ENCODE results near the gene PRTFDC1. TPM values are rescaled to one million over a fixed set of nuclear protein-coding genes. Genes with fewer than 3 reads are reported as not detected.
"Not testable (repeated sequence)": the region's sequence is repeated elsewhere in the genome, so short reads cannot be mapped to it uniquely, and the experiment has no call there.

The PRTFDC1 gene
- total RNA-seq, 1 experiment from 2014 or later, result 83.2 TPM

GRCh38 chr10:24920907-24921881 is 31.2 kb downstream of the PRTFDC1 start:
- intact Hi-C loops (cut with micrococcal nuclease; ENCODE audit: unreplicated experiment), result no loop called here
- no peaks in the 10 kb centered on the region for H3K27me3 ChIP-seq (replicated peaks; ENCODE audit: control insufficient read depth, insufficient read depth, low read length)
- TF ChIP-seq, protein P1, sequence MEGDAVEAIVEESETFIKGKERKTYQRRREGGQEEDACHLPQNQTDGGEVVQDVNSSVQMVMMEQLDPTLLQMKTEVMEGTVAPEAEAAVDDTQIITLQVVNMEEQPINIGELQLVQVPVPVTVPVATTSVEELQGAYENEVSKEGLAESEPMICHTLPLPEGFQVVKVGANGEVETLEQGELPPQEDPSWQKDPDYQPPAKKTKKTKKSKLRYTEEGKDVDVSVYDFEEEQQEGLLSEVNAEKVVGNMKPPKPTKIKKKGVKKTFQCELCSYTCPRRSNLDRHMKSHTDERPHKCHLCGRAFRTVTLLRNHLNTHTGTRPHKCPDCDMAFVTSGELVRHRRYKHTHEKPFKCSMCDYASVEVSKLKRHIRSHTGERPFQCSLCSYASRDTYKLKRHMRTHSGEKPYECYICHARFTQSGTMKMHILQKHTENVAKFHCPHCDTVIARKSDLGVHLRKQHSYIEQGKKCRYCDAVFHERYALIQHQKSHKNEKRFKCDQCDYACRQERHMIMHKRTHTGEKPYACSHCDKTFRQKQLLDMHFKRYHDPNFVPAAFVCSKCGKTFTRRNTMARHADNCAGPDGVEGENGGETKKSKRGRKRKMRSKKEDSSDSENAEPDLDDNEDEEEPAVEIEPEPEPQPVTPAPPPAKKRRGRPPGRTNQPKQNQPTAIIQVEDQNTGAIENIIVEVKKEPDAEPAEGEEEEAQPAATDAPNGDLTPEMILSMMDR (IDR thresholded peaks at IDR 0.05; ENCODE audit: insufficient read depth in 1 of 2, low read depth in 1 of 2, low read length in 1 of 2, severe bottlenecking in 1 of 2, unreplicated experiment in 1 of 2), result no peak
- peaks cover 3% of the 10 kb centered on the region; the same call in 1 of the 2 replicates for H3K36me3 ChIP-seq (ENCODE audit: control insufficient read depth, insufficient read depth, low read length)
- no peak for DNase-seq
- peaks cover 14% of the 10 kb centered on the region for H3K9me3 Mint-ChIP-seq (ENCODE audit: unreplicated experiment)
- no peak overlapping the region for H3K4me3 ChIP-seq (ENCODE audit: low read depth, low read length)
- H3K4me1 Mint-ChIP-seq (ENCODE audit: low read depth, unreplicated experiment), result no peaks in the 10 kb centered on the region
- BruUV-seq (replicated peaks), result no TSS peak
- no peaks in the 10 kb centered on the region for H3K27me3 Mint-ChIP-seq (ENCODE audit: insufficient read depth, unreplicated experiment)
- no peak overlapping the region for H3K27ac Mint-ChIP-seq (ENCODE audit: unreplicated experiment)
- H3K9me3 ChIP-seq, result peaks cover 5% of the 10 kb centered on the region; the same call in 1 of the 2 replicates
- H3K36me3 Mint-ChIP-seq (ENCODE audit: insufficient read depth, unreplicated experiment), result peaks cover 5% of the 10 kb centered on the region
- peaks cover 2% of the 10 kb centered on the region; the same call in 1 of the 2 replicates for H3K4me1 ChIP-seq
- H3K4me3 Mint-ChIP-seq (ENCODE audit: unreplicated experiment), result no peak overlapping the region
- ChIA-PET CTCF (no interaction called here), POLR2A (no interaction called here)

GRCh38 chr10:24920192-24920591 is 32.2 kb downstream of the PRTFDC1 start:
- H3K4me3 ChIP-seq (ENCODE audit: low read depth, low read length); DNase-seq; H3K4me1 Mint-ChIP-seq (ENCODE audit: low read depth, unreplicated experiment); H3K27me3 ChIP-seq (replicated peaks; ENCODE audit: control insufficient read depth, insufficient read depth, low read length); CTCF ChIA-PET; intact Hi-C loops (cut with micrococcal nuclease; ENCODE audit: unreplicated experiment); H3K4me3 Mint-ChIP-seq (ENCODE audit: unreplicated experiment); BruUV-seq (replicated peaks); H3K36me3 ChIP-seq (ENCODE audit: control insufficient read depth, insufficient read depth, low read length); POLR2A ChIA-PET; H3K9me3 ChIP-seq; H3K36me3 Mint-ChIP-seq (ENCODE audit: insufficient read depth, unreplicated experiment); H3K27me3 Mint-ChIP-seq (ENCODE audit: insufficient read depth, unreplicated experiment); H3K27ac Mint-ChIP-seq (ENCODE audit: unreplicated experiment): not testable (repeated sequence)
- H3K4me1 ChIP-seq, result peaks cover 11% of the 10 kb centered on the region; the same call in 1 of the 2 replicates
- peaks cover 14% of the 10 kb centered on the region for H3K9me3 Mint-ChIP-seq (ENCODE audit: unreplicated experiment)

GRCh38 chr10:24919629-24920028 is 32.8 kb downstream of the PRTFDC1 start:
- BruUV-seq (replicated peaks); H3K9me3 ChIP-seq; H3K27ac Mint-ChIP-seq (ENCODE audit: unreplicated experiment); POLR2A ChIA-PET; H3K36me3 Mint-ChIP-seq (ENCODE audit: insufficient read depth, unreplicated experiment); H3K27me3 Mint-ChIP-seq (ENCODE audit: insufficient read depth, unreplicated experiment); H3K36me3 ChIP-seq (ENCODE audit: control insufficient read depth, insufficient read depth, low read length); H3K4me3 Mint-ChIP-seq (ENCODE audit: unreplicated experiment); intact Hi-C loops (cut with micrococcal nuclease; ENCODE audit: unreplicated experiment); H3K4me3 ChIP-seq (ENCODE audit: low read depth, low read length); H3K27me3 ChIP-seq (replicated peaks; ENCODE audit: control insufficient read depth, insufficient read depth, low read length); DNase-seq; H3K4me1 Mint-ChIP-seq (ENCODE audit: low read depth, unreplicated experiment); CTCF ChIA-PET: not testable (repeated sequence)
- H3K9me3 Mint-ChIP-seq (ENCODE audit: unreplicated experiment), result peaks cover 14% of the 10 kb centered on the region
- peaks cover 11% of the 10 kb centered on the region; the same call in 1 of the 2 replicates for H3K4me1 ChIP-seq

DNA sequence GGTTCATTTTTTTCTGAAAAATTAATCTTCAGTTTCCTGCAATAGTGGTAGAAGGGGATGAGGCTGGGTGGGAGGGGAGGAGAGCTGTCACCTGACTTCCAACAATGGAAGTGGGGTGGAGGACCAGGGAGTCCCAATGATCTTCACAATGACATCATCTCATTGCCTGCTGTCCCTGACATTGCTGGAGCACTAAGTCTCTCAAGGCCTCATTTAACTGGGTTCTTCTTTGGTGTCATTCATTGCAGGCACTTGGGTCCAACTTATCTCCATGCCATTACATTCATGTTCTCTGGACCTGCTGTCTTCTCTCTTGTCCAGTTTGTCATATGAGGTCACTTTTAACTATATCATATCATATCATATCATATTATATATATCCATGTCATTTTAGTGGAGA is 34.4 kb downstream of the PRTFDC1 start:
- CTCF ChIA-PET, result no interaction called here
- intact Hi-C loops (cut with micrococcal nuclease; ENCODE audit: unreplicated experiment), result no loop called here
- peaks cover 1% of the 10 kb centered on the region for H3K9me3 Mint-ChIP-seq (ENCODE audit: unreplicated experiment)

More for the DNA sequence above, 34.4 kb downstream of the PRTFDC1 start:
- Histone ChIP-seq H3K36me3 (ENCODE audit: control insufficient read depth, insufficient read depth, low read length) (peaks cover 3% of the 10 kb centered on the region; the same call in 1 of the 2 replicates), H3K27me3 (replicated peaks; ENCODE audit: control insufficient read depth, insufficient read depth, low read length) (no peaks in the 10 kb centered on the region), H3K4me3 (ENCODE audit: low read depth, low read length) (no peak overlapping the region), H3K4me1 (peaks cover 11% of the 10 kb centered on the region; the same call in 1 of the 2 replicates), H3K9me3 (peaks cover 5% of the 10 kb centered on the region; the same call in 1 of the 2 replicates)
- H3K36me3 Mint-ChIP-seq (ENCODE audit: insufficient read depth, unreplicated experiment), result no peaks in the 10 kb centered on the region
- H3K4me1 Mint-ChIP-seq (ENCODE audit: low read depth, unreplicated experiment), result no peaks in the 10 kb centered on the region
- POLR2A ChIA-PET, result no interaction called here
- no peak overlapping the region for H3K4me3 Mint-ChIP-seq (ENCODE audit: unreplicated experiment)
- BruUV-seq (replicated peaks), result no TSS peak
- no peak for DNase-seq
- H3K27ac Mint-ChIP-seq (ENCODE audit: unreplicated experiment), result no peak overlapping the region
- TF ChIP-seq, protein P1 (IDR thresholded peaks at IDR 0.05; ENCODE audit: insufficient read depth in 1 of 2, low read depth in 1 of 2, low read length in 1 of 2, severe bottlenecking in 1 of 2, unreplicated experiment in 1 of 2), result no peak
- H3K27me3 Mint-ChIP-seq (ENCODE audit: insufficient read depth, unreplicated experiment), result no peaks in the 10 kb centered on the region

Measured in Caco-2 (cell line).